GM19239 (cell line): Measurements from ENCODE around the gene CDC34.

ENCODE experiments used
- DNase-seq: peaks from one replicate; pipeline ENCODE4 v3.0.0; 2011; ENCODE audit warnings: low spot score; ENCODE audit not compliant: insufficient read length
- FAIRE-seq: peaks from 2 replicates; lab custom pipeline; 2011; peaks lifted over from hg19 to GRCh38; lab: Jason Lieb, UNC

Gene CDC34

GRCh38 chr19:538641-539428 is 7.3 kb downstream of the CDC34 start:
- DNase-seq = no peak
- no peak for FAIRE-seq

- DNase-seq = no peak
- no peak for FAIRE-seq
Observed at GRCh38 chr19:539429-540030, 8.0 kb downstream of the CDC34 start.

GRCh38 chr19:540867-541637 is 9.5 kb downstream of the CDC34 start:
- no peak for FAIRE-seq
- no peak for DNase-seq

- FAIRE-seq (no peak), DNase-seq (no peak)
Observed at GRCh38 chr19:541699-542098, 10.1 kb downstream of the CDC34 start.

- FAIRE-seq = no peak
Observed at GRCh38 chr19:542173-542866, 10.8 kb downstream of the CDC34 start.

GRCh38 chr19:543910-544608 is 12.5 kb downstream of the CDC34 start, which contains the start of gene GZMM:
Gene GZMM, plus strand, starts transcription at chr19:544053. Its CDS starts 19 bp downstream, at chr19:544072.
- DNase-seq = no peak
- FAIRE-seq = no peak

More at GRCh38 chr19:542173-542866, 10.8 kb downstream of the CDC34 start:
- DNase-seq = no peak

GRCh38 chr19:547117-547516 is 15.6 kb downstream of the CDC34 start:
- DNase-seq = no peak
- FAIRE-seq = no peak

GRCh38 chr19:547836-548720 is 16.5 kb downstream of the CDC34 start:
- DNase-seq (no peak), FAIRE-seq (no peak)

- DNase-seq = no peak
- FAIRE-seq = no peak
Observed at GRCh38 chr19:548886-549830, 17.6 kb downstream of the CDC34 start.

- no peak for DNase-seq
- FAIRE-seq = no peak
Observed at GRCh38 chr19:554817-555216, 23.3 kb downstream of the CDC34 start.

GRCh38 chr19:555474-555808 is 23.9 kb downstream of the CDC34 start:
- DNase-seq (no peak), FAIRE-seq (no peak)

GRCh38 chr19:556611-557382 is 25.2 kb downstream of the CDC34 start:
- no peak for DNase-seq
- no peak for FAIRE-seq

GRCh38 chr19:558770-559439 is 27.3 kb downstream of the CDC34 start:
- DNase-seq (no peak), FAIRE-seq (no peak)

- FAIRE-seq (no peak), DNase-seq (no peak)
Observed at GRCh38 chr19:560121-560520, 28.6 kb downstream of the CDC34 start.

GRCh38 chr19:566403-566802 is 34.8 kb downstream of the CDC34 start:
- DNase-seq = no peak
- no peak for FAIRE-seq

- no peak for FAIRE-seq
- no peak for DNase-seq
Observed at GRCh38 chr19:566844-567243, 35.3 kb downstream of the CDC34 start.
